ENCODE measurements around the gene DTNA.
"Not testable (repeated sequence)": the region's sequence is repeated elsewhere in the genome, so short reads cannot be mapped to it uniquely, and the experiment has no call there.

DTNA gene

DNA sequence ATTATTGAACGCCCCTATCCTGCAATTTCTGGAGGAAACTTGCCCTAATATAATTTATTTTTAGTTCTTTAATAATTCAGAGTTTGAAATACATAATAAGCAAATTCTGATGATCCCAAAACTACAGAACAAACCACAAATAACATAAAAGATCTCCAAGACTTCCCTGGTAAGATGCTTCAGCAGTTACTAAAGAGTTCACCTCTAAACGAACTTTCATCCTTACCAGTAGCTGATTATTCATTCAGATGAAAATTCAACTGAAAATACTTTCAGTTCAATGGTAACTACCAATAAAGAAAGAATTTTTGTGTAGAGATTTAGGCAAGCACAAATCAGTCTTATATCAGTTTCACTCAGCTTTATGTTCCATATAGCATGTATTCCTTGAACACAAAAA, 201.0 kb downstream of the DTNA start:
- DNase-seq, result no peak

DNA sequence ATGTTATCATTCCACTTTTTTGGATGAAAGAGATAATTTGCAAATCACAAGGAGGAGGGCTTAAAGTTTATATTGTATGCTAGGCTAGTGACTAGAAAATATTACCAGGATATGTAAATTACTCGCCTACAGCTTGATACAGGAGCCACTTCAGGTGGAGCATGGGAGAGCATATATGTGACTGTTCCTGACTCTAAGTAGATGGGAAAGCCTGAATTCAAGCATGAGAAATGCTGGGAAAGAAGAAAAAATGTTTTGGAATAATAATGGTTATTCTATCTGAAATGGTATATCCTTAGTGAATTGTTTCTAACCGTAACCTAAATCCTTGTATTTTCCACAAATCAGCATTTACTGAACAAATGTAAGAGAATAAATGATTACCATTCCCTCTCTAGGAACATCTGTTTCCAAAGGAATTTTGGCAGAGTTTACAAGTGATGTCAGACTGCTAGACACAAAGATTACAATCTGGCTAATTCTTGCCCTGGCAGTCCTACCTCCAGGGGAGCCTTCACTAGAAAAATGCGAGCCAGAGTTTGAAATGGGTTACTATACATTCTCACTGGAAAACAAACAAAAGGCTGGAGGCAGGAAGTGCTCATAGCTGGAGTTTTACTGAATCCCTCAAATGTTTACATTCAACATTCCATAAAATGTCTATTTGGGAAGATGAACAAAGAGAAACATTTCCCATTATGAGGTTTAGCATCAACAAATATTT, 201.7 kb downstream of the DTNA start:
- no peak for DNase-seq

DNA sequence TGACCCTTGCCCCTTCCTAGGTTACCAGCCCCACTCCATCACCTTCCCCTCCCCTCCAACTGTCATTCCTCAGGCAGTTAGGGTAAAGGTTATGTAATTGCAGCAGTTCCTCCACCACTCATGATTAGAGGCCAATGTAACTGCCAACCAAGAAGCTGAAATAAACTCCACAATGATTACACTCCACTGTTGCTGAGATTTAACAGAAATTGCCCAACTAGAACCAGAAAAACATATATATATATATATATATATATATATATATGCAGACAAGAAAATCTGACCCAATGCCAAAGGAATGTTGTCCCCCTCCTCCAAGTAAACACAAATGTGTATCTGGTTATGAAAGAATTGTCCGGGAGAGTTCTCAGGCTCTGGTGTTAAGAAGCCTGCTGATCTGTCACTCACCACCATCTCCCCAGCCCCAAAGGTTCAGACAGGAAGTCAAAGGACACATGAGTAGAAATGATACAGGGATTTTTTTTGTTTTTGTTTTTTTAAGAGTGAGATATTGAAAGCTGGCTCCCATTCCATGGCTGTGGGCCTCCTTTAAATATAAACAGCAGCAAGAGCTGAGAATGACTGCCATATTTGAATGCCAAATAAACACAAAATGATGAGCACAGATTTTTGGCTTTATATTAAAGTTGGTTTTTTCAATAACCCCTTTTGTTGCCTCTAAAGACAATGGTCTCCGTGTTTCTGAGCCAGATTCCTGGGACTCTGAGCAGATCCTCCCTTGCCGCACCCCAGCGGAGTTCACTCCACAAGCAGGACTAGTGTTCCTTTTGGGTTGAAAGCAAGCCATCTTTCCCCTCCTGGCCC, 204.0 kb downstream of the DTNA start:
- no peak for DNase-seq

DNA sequence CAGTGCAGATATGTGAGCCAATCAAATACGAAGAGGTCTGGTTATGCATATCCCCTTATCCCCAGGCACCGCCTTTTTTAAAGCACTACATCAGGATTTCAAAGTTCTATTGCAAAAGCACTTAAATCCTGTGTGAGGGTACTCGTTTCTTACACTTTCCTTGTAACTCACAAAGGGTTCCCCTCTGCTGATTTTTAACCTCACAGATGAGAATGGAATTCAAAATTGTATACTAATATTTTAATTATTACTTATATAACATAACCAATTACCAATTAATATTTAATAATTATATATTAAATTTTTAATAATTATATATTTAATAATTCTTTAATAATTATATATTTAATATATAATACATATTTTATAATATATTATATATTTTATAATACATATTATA, 204.9 kb downstream of the DTNA start:
- no peak for DNase-seq

DNA sequence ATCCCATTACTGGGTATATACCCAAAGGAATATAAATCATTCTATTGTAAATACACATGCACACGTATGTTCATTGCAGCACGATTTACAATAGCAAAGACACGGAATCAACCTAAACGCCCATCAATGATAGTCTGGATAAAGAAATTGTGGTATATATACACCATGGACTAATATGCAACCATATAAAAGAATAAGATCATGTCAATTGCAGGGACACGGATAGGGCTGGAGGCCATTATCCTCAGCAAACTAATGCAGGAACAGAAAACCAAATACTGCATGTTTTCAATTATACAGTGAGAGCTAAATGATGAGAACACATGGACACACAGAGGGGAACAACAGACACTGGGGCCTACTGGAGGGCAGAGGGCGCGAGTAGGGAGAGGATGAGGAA, 206.4 kb downstream of the DTNA start:
- DNase-seq, result not testable (repeated sequence)

DNA sequence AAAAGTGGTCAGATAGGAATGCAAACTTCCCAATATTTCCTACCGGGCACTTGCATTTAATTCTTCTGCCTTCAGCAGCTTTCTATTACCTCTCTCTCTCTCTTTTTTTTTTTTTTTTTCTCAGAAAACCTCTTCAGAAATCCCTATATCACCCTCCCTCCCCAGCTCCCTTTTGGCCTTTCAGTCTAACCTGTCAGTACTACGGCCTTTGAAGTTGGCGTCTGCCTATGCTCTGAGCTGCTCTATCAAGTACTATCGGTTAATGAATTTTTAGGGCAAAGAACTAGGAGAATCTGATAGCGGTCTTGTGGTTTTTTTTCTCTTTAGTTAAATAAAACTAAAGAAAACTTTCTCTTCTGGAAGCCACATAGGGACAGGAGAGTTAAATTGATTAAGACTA, 208.8 kb downstream of the DTNA start:
- DNase-seq, result no peak

DNA sequence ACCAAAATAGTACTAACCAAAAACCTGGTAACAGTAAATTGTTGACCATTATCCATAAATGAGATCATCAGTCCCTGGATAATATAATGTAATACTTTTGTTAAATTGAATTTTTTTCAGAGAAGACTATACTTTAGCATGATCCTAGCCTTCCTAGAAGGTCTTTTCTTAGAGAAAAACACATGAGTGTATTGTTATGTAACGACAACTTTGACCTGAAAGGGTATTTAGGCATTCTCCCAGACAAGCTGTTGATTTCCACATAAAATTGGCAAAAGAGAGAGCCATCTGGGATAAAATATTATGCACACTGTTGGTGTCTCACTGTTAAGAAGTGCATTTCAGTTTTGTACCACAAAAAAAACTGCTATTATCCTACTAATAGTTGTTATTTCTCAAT, 211.1 kb downstream of the DTNA start:
- no peak for DNase-seq

DNA sequence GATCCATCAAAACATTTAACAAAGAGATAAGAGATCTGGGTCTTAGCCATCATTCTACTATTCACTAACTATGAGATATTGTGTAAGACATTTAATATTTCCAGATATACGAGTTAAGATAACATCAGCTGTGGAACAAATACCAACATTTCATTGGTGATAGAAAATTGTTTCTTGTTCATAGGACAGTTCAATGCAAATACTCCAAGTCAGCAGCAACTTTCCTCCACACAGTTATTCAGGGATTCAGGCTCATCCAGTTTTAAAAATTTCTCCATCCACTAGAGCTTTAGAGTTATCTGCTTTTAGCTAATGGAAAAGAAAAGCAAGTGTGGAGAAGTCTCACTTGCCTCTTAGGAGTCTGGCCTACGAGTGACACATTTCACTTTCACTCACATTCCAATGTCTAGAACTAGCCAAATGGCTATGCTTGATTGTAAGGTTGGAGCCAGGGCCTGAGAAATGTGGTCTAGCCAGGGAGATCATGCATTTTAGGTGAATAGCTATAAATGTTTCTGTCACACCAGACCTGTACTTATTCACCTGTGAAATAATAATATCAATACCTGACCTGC, 211.8 kb downstream of the DTNA start:
- no peak for DNase-seq

DNA sequence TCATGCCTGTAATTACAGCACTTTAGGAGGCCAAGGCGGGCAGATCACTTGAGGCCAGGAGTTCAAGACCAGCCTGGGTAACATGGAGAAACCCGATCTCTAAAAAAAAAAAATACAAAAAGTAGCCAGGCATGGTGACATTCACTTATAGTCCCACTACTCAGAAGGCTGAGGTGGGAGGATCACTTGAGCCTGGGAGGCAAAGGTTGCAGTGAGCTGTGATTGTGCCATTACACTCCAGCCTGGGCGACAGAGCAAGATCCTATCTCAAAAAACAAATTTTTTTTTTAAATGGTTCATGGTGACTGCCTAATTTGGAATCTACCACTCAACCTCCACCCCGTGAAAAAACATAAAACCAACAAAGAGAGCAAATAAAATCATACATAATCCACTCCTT, 212.5 kb downstream of the DTNA start:
- not testable (repeated sequence) for DNase-seq

DNA sequence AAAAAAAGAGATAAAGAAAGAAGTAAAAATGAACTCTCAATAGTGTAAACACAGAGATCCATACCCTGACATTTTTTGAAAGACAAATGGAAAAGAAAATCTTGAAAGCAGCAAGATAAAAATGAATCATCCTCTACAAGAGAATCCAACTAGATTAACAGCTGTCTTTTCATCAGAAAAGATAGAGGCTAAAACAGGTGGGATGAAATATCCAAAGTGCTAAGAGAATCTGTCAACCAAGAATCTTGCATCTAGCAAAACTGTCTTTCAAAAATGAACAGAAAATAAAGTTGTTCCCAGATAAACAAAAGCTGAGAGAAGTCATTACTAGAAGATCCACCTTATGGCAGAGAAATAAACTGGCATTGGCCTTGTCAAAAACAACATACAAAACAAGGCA, 213.8 kb downstream of the DTNA start:
- DNase-seq, result no peak

DNA sequence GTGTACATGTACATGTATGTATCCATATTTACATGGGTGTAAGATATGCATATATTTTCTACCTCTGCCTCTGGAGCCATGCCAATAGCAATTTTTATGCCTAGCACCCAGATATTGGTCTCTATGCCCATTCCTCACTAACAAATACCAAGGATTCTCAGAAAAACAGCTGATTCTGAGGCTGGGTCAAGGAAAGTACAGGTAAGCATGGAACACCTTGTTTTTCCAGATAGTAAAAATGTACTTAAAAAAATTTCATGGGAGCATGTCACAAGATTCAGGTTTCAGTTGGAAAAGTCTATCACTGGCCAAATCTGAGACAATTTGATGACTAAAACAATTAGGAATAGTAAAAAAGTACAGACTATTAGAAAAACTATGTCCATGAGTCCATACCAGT, 216.6 kb downstream of the DTNA start:
- no peak for DNase-seq

DNA sequence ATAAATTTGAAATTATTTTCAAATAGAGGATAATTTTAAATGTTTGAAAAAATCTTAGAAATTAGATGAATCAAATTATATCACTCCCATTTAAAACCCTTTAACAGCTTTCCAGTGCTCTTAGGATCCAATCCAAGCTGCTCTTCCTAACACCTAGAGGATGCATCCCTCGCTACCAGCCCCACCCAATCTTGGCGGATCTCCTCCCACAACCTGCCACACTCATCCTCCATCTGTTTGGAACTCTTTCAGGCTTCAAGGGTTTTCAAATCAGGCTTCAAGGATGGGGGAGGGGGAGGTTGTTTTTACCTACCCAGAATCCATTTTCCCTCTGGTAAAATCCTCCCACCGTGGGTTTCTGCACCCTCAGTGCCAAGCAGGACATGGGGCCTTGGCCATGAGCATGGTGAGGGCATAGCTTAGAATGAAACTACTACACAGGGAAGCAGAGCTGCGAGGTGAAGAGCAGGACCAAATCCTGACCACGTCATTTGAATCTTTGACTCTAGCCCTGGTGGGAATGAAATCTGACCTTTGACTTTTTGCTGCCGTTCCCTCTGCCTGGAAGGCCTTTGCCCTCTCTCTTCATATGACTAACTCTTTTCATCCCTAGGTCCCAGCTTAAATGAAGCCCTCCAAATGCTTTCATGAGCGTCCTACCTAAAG, 218.1 kb downstream of the DTNA start:
- no peak for DNase-seq

DNA sequence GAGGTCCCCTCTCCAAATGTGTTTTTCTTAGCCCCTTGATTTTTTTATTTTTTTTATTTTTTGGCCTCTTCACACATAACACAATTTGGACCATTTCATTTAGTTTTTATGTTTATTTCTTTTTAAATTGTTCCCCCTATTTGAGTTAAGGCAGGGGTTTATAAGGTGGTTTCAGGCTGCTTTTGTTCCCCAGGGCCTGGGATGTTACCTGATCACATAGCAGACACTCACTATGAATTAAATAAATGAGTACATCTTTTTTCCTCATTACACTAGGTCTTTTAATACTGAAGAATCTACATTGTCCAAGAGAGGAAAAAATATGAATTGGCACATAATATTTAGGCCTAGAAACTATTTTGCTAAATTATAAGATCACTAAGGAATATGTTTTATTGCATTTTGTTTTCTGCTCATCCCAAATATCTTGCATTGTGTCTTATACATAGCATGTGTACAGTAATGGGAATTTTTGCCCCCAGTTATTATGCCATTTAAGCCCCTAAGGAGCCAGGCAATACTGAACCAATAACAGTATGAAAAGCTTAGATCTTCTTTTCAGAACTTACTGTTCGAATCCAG, 218.7 kb downstream of the DTNA start:
- DNase-seq, result no peak

DNA sequence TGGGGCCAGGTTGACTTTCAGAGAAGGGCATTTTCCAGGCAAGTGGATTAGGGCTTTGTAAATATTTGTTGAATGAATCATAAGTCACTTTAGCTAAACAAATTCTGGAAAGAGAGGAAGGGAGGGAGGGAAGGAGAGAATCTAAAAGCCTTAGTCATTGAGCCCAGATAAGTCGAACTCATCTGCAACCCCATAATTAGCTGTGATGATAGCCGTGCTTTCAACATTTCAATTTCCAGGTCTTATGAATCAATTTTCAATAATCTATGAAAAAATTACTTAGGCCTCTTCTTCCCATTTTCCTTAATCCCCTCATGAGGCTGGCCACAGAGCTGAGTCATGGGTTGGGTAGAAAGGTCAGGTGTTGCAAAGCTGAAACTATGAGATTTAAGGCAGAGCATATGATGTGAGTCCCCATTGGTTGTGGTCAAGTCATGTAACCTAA, 219.3 kb downstream of the DTNA start:
- DNase-seq, result no peak

DNA sequence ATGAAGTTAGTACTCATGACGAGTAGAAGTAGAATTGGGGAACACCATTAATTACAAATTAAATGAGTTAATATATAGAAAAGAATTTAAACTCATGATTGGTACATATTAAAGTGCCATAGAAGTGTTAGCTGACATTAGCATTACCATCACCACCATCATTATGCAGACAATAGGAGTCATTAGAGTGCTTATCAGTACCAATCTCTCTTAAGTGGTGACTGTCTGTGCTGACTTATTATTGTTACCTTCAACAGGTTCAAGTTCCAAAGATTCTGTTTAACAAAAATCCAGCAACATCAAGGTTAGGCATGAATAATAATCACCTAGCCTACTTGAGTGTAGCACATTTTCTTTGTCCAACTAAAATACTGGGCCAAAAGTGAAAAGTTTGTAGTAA, 222.3 kb downstream of the DTNA start:
- no peak for DNase-seq

DNA sequence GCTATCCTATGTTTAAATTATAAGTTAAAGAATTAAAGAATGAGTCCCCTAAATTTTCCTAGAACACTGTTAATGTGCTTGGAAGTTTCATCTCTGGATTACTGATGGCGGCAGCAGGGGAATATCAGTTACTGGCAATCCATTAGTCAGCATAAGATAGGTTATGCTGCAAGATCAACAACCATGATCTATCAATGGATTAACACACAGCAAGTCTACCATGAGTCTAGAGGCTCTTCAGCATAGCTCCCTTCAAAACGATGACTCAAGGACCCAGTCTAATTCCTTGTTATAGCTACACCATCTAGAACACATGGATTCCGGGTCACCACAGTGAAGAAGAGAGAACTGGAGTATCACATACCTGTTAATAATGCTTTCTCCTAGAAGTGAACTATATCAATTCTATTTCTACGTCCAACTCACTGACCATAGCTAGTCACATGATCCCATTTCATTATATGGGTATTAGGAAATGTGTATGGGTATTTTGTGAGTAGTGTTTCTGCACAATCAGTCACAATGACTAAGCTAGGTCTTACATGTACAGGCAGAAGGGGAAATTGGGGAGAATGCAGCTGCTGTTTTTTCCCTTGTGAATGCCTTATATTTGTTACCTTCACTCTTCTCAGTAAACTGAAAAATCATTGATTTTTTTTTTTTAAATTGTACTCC, 222.8 kb downstream of the DTNA start:
- no peak for DNase-seq

DNA sequence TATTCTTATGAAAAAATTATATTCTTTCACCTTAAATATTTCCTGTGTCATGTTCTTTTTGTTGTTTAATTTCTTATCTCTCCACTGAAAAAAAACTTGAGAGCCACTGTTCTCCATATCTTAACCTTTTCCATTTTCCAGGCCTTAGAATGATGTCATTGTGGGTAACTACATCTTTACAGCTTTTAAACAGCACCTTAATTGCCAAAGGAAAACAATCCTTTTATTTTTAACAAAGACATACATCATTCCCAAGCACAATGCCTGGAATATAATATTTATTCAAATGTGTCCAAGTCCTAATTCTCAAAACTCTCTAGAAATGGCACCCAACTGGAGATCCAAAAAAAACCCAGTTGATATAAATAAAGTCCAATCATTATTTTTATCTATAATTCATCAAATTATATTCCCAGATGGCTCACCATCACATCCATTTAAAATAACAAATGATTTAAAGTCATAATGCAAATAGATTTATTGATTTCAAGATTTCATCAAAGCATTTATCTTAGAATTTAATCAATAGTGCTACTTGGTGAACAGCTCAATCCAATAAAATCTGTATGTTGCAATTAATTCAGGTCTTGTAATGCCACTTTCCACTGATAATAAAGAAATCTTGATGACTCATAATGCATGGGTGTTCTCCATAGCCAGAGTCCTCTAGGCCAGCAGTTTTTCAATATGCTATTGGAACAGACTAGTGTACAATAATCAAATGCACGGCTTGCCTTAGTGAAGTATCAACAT, 224.0 kb downstream of the DTNA start:
- no peak for DNase-seq

DNA sequence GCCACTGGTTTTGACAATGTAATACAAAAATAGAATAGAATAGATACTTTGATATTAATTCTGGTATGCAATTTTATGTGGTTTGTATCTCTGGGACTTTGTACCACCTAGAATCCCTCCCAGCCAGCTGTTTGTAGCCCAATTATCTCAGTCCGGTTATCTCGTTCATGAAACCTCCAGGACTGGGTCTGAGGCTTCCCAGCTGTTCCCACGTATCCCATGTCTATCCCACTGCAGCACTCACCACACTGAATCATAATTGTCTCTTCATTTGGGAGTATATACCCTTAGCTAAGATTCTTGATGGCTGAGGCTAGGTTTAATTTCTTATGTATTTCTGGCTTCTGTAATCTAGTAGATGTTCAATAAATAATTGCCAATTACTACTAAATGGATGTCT, 226.7 kb downstream of the DTNA start:
- DNase-seq, result no peak

DNA sequence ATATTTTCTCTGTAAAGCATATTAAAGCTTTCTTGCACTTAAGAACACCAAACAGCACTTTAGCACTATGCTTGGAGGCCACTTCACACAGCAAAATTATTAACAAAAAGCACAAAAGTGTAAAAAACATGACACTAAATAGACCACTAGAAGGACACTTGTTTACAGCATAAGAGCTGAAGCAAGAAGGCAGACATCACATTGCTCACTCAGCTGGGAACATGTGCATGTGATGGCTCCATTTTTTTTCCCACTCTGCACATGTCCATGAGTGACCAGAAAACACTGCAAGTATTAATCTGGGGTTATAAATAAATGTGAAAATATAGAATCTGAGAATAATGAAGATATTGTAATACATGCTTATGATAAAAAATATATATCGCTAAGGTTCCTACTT, 228.0 kb downstream of the DTNA start:
- no peak for DNase-seq

Measured in NCI-H2081 treated with DMSO at 0.1 percent for 48 hours (cell line).